ENCODE measurements around the gene ACAP3. TPM values are rescaled to one million over a fixed set of nuclear protein-coding genes. Genes with fewer than 3 reads are reported as not detected.

ACAP3 gene
- total RNA-seq, 4 donors from 2014 or later: 18.4 to 31.9 (median 25.8) TPM

GRCh38 chr1:1274931-1275431 lies 32.7 kb downstream of the ACAP3 start:
- intact Hi-C loops (cut with DNase I; ENCODE audit: low total_unique reads) (loop anchor here (5.0 kb wide), 1 partner anchor 102 kb away; the partner anchor contains the start of gene AURKAIP1), in situ Hi-C loops (cut with MboI; ENCODE audit: low sequenced_read_pairs in 4 of 4) (loop anchor here in 2 of 4 donors (25.0 kb wide), 2 partner anchors 138 to 163 kb away; partner anchors contain the start of gene C1orf159 (in 1 of the 2))
- Histone ChIP-seq H3K4me1 (peaks cover 34 to 37% of the 10 kb centered on the region in 2 donors), H3K36me3 (no peaks in the 10 kb centered on the region), H3K4me3 (peak overlapping the region in 1 of 4 donors; percentile 84), H3K27me3 (no peaks in the 10 kb centered on the region), H3K27ac (no peak overlapping the region), H3K9me3 (no peaks in the 10 kb centered on the region)
- ATAC-seq (no peak), DNase-seq (no peak)
- TF ChIP-seq, protein P1, sequence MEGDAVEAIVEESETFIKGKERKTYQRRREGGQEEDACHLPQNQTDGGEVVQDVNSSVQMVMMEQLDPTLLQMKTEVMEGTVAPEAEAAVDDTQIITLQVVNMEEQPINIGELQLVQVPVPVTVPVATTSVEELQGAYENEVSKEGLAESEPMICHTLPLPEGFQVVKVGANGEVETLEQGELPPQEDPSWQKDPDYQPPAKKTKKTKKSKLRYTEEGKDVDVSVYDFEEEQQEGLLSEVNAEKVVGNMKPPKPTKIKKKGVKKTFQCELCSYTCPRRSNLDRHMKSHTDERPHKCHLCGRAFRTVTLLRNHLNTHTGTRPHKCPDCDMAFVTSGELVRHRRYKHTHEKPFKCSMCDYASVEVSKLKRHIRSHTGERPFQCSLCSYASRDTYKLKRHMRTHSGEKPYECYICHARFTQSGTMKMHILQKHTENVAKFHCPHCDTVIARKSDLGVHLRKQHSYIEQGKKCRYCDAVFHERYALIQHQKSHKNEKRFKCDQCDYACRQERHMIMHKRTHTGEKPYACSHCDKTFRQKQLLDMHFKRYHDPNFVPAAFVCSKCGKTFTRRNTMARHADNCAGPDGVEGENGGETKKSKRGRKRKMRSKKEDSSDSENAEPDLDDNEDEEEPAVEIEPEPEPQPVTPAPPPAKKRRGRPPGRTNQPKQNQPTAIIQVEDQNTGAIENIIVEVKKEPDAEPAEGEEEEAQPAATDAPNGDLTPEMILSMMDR (IDR thresholded peaks at IDR 0.05 in 4 of 5, conservative IDR thresholded peaks at IDR 0.05 in 1 of 5): no peak
- TF ChIP-seq POLR2A (IDR thresholded peaks at IDR 0.05): no peak

DNA sequence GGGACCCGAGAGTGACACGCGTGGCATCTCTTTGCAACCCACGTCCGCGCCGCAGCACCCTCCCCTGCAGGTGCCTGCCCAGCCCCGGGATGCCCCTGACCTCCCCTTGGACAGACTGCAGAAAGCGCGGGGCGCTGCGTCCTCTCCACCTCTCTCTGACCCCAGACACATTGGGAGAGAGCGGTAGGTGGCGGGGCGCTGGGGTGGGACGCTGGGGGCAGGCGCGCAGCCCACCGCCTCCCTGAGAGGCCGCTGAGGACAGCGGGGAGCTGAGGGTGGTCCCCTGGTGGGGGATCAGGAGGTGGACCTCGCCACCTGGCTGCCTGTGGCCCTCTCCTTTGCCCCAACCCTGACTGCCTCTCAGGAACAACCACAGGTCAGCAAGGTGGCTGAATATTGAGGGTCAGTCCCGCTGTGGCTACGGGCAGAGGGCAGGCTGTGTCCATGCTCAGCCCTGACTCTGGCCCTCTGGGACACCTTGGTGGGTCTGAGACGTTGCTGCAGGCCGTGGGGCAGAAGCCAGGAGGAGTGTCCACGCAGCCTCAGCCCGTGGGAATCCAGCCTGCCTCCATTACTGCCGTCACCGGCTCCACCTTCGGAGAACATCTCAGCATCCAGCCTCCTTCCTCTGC lies 33.3 kb downstream of the ACAP3 start:
- no peak for TF ChIP-seq POLR2A (IDR thresholded peaks at IDR 0.05)
- TF ChIP-seq, protein P1 (IDR thresholded peaks at IDR 0.05 in 4 of 5, conservative IDR thresholded peaks at IDR 0.05 in 1 of 5): no peak
- Histone ChIP-seq H3K27me3 (no peaks in the 10 kb centered on the region), H3K9me3 (no peaks in the 10 kb centered on the region), H3K4me1 (peaks cover 34 to 43% of the 10 kb centered on the region in 2 donors), H3K27ac (peak overlapping the region; percentile 83 to 93 (median 90)), H3K4me3 (peak overlapping the region; percentile 79 to 92 (median 88)), H3K36me3 (no peaks in the 10 kb centered on the region)
- peak in 1 of 2 donors; percentile 31 for ATAC-seq
- no peak for DNase-seq
- in situ Hi-C loops (cut with MboI; ENCODE audit: low sequenced_read_pairs in 4 of 4) (loop anchor here in 2 of 4 donors (25.0 kb wide), 2 partner anchors 137 to 162 kb away; partner anchors contain the start of gene C1orf159 (in 1 of the 2)), intact Hi-C loops (cut with DNase I; ENCODE audit: low total_unique reads) (loop anchor here (5.0 kb wide), 1 partner anchor 103 kb away; the partner anchor contains the start of gene AURKAIP1)

GRCh38 chr1:1273512-1274298 lies 34.0 kb downstream of the ACAP3 start, which contains the start of gene UBE2J2:
Gene UBE2J2 (minus strand): TSS chr1:1273854. CDS start chr1:1267992, 5,862 bp downstream.
- Histone ChIP-seq H3K9me3 (no peaks in the 10 kb centered on the region), H3K4me3 (peak within 1 kb of the TSS; percentile 79 to 92 (median 88)), H3K27ac (peak within 1 kb of the TSS; percentile 83 to 93 (median 90)), H3K27me3 (no peaks in the 10 kb centered on the region), H3K4me1 (peaks cover 34 to 43% of the 10 kb centered on the region in 2 donors), H3K36me3 (no peaks in the 10 kb centered on the region)
- intact Hi-C loops (cut with DNase I; ENCODE audit: low total_unique reads): loop anchor here (1.0 to 5.0 kb wide), 5 partner anchors 33 to 157 kb away; partner anchors contain the start of genes ACAP3, AURKAIP1, B3GALT6 and C1orf159
- TF ChIP-seq POLR2A (IDR thresholded peaks at IDR 0.05): peak; percentile 75 to 88
- TF ChIP-seq, protein P1 (IDR thresholded peaks at IDR 0.05 in 4 of 5, conservative IDR thresholded peaks at IDR 0.05 in 1 of 5): no peak
- ATAC-seq (peak; percentile 92 to 95), DNase-seq (peak; percentile 93)
- in situ Hi-C loops (cut with MboI; ENCODE audit: low sequenced_read_pairs in 4 of 4): loop anchor here in 2 of 4 donors (25.0 kb wide), 2 partner anchors 136 to 161 kb away; partner anchors contain the start of gene C1orf159 (in 1 of the 2)

- peak overlapping the region; percentile 83 to 93 (median 90) for H3K27ac ChIP-seq
- H3K9me3 ChIP-seq: no peaks in the 10 kb centered on the region
- intact Hi-C loops (cut with DNase I; ENCODE audit: low total_unique reads): loop anchor here (1.0 to 5.0 kb wide), 5 partner anchors 34 to 157 kb away; partner anchors contain the start of genes ACAP3, AURKAIP1, B3GALT6 and C1orf159
- H3K4me3 ChIP-seq: peak overlapping the region; percentile 79 to 92 (median 88)
- no peaks in the 10 kb centered on the region for H3K27me3 ChIP-seq
- peaks cover 34 to 43% of the 10 kb centered on the region in 2 donors for H3K4me1 ChIP-seq
- peak; percentile 10 to 23 for ATAC-seq
- H3K36me3 ChIP-seq: peaks cover 0 to 2% of the 10 kb centered on the region in 2 donors
- TF ChIP-seq, protein P1 (IDR thresholded peaks at IDR 0.05 in 4 of 5, conservative IDR thresholded peaks at IDR 0.05 in 1 of 5): no peak
- no peak for TF ChIP-seq POLR2A (IDR thresholded peaks at IDR 0.05)
- in situ Hi-C loops (cut with MboI; ENCODE audit: low sequenced_read_pairs in 4 of 4): loop anchor here in 2 of 4 donors (25.0 kb wide), 2 partner anchors 136 to 161 kb away; partner anchors contain the start of gene C1orf159 (in 1 of the 2)
- DNase-seq: no peak
Observed at GRCh38 chr1:1273209-1273511, 34.6 kb downstream of the ACAP3 start.

Data from gastrocnemius medialis (tissue), 4 donors.